Measurements from ENCODE around the gene NT5C3B. TPM values are rescaled to one million over a fixed set of nuclear protein-coding genes. Genes with fewer than 3 reads are reported as not detected.

The NT5C3B gene
- total RNA-seq, 6 donors from 2014 or later, result 35.1 to 61.8 (median 37.5) TPM

DNA sequence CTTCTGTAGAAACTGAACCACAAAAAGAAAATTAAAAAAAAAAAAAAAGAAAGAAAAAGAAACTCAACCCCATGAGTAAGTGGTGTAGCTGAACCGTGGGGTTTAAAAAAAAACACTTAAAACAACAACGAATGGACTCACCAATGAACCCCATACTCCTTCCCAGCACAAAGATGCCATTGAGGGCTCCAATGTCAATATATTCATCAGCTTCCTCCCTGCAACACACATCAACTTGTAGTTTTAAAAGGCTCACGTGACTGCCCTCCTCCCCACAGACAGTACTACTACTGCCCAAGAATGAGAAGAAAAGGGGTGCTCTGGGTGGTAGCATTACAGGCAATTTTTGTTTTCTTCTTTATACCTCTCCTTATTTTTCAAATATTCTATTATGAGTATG, 32.5 kb upstream of the NT5C3B start:
- Histone ChIP-seq H3K4me1 (peaks cover 9 to 14% (median 10%) of the 10 kb centered on the region in 4 donors), H3K9me3 (no peaks in the 10 kb centered on the region), H3K27ac (peak overlapping the region in 1 of 4 donors; percentile 7), H3K27me3 (no peaks in the 10 kb centered on the region), H3K4me3 (no peak overlapping the region), H3K36me3 (peaks cover 6 to 71% (median 48%) of the 10 kb centered on the region in 4 donors)
- TF ChIP-seq EP300 (IDR thresholded peaks at IDR 0.05) (no peak), POLR2AphosphoS5 (IDR thresholded peaks at IDR 0.05) (no peak), POLR2A (IDR thresholded peaks at IDR 0.05) (no peak)
- TF ChIP-seq, protein P1, sequence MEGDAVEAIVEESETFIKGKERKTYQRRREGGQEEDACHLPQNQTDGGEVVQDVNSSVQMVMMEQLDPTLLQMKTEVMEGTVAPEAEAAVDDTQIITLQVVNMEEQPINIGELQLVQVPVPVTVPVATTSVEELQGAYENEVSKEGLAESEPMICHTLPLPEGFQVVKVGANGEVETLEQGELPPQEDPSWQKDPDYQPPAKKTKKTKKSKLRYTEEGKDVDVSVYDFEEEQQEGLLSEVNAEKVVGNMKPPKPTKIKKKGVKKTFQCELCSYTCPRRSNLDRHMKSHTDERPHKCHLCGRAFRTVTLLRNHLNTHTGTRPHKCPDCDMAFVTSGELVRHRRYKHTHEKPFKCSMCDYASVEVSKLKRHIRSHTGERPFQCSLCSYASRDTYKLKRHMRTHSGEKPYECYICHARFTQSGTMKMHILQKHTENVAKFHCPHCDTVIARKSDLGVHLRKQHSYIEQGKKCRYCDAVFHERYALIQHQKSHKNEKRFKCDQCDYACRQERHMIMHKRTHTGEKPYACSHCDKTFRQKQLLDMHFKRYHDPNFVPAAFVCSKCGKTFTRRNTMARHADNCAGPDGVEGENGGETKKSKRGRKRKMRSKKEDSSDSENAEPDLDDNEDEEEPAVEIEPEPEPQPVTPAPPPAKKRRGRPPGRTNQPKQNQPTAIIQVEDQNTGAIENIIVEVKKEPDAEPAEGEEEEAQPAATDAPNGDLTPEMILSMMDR (IDR thresholded peaks at IDR 0.05), result no peak
- ATAC-seq (ENCODE audit: low FRiP score in 2 of 2), result no peak
- 70 to 78% methylated on average over 3 of the region's 3 CpGs for WGBS, 2 donors
- no peak for DNase-seq

DNA sequence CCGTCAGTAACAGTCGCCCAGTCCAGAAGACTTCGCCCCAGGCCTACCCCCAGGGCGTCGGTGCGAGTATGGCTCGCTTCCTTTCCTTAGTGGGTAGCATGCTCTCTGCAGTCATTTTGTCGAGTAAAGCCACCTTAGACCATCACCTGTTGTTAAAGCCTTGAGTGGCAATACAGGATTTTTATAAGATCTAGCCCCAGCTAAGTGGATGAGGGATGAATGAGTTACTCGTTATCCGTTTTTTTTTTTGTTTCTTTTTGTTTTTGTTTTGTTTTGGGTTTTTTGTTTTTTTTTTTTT, 29.5 kb upstream of the NT5C3B start:
- peak overlapping the region; percentile 86 to 96 (median 94) for H3K27ac ChIP-seq
- DNase-seq, result no peak
- peak overlapping the region in 3 of 4 donors; percentile 60 to 99 (median 99) for H3K4me3 ChIP-seq
- H3K36me3 ChIP-seq, result peaks cover 6 to 41% (median 25%) of the 10 kb centered on the region in 4 donors
- no peaks in the 10 kb centered on the region for H3K9me3 ChIP-seq
- no peak for TF ChIP-seq POLR2AphosphoS5 (IDR thresholded peaks at IDR 0.05)
- TF ChIP-seq, protein P1 (IDR thresholded peaks at IDR 0.05), result no peak
- no peak for TF ChIP-seq EP300 (IDR thresholded peaks at IDR 0.05)
- TF ChIP-seq POLR2A (IDR thresholded peaks at IDR 0.05), result no peak
- H3K27me3 ChIP-seq, result no peaks in the 10 kb centered on the region
- WGBS, 2 donors, result 0 to 1% methylated on average over 2 to 7 of the region's 10 CpGs
- peaks cover 14 to 39% (median 24%) of the 10 kb centered on the region in 4 donors for H3K4me1 ChIP-seq
- no peak for ATAC-seq (ENCODE audit: low FRiP score in 2 of 2)

DNA sequence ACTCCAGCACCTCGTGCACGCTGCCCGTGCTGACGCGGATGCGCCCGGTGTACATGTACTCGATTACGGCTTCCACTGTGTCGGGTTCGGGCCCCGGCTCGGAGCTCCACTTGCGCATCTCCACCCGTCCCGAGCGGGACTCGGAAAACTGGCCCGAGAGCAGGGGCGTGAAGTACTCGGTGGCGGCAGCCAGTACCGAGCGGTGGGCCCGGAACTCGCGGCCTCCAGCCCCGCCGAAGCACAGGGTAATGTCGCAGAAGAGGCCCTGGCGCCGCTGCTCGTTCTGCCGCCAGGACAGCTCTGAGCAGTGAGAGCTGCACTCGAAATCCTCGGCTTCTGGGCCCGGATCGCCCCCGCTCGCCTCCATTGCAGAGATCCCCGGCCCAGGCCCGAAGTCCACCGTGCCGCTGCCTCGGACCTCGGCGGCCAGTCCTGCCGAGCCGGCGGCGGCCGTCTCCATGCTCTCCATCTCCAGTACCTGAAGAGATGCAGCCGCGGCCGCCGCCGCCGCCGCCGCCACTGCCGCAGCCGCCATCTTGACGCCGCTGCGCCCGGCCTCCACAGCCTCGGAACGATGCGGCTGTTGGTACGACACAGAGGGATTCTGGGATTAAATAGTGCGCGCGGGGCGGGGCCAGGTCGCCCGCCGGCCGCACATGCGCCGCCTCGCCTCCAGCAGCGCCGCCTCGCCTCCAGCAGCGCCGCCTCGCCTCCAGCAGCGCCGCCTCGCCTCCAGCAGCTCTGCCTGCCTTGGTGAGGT, 29.0 kb upstream of the NT5C3B start, which contains the start of gene KLHL11:
Gene KLHL11, minus strand, starts transcription at position 588 of the 760 bp plus-strand sequence. Its CDS starts 53 bp downstream, at position 535.
- Histone ChIP-seq H3K27ac (peak within 1 kb of the TSS; percentile 86 to 96 (median 94)), H3K27me3 (no peaks in the 10 kb centered on the region), H3K36me3 (peaks cover 6 to 35% (median 20%) of the 10 kb centered on the region in 4 donors), H3K4me1 (peaks cover 14 to 39% (median 24%) of the 10 kb centered on the region in 4 donors), H3K4me3 (peak within 1 kb of the TSS; percentile 60 to 99 (median 83)), H3K9me3 (no peaks in the 10 kb centered on the region)
- TF ChIP-seq, protein P1 (IDR thresholded peaks at IDR 0.05), result peak in 3 of 6 experiments; percentile 11 to 30 (median 30)
- peak; percentile 67 to 95 for TF ChIP-seq POLR2AphosphoS5 (IDR thresholded peaks at IDR 0.05)
- no peak for TF ChIP-seq EP300 (IDR thresholded peaks at IDR 0.05)
- peak in 3 of 4 donors; percentile 78 to 90 (median 80) for TF ChIP-seq POLR2A (IDR thresholded peaks at IDR 0.05)
- peak; percentile 93 to 97 for ATAC-seq (ENCODE audit: low FRiP score in 2 of 2)
- peak; percentile 92 to 97 for DNase-seq
- 0% methylated on average over 37 of the region's 90 CpGs; no CpG with 5 or more reads in 1 of the 2 donors for WGBS, 2 donors

DNA sequence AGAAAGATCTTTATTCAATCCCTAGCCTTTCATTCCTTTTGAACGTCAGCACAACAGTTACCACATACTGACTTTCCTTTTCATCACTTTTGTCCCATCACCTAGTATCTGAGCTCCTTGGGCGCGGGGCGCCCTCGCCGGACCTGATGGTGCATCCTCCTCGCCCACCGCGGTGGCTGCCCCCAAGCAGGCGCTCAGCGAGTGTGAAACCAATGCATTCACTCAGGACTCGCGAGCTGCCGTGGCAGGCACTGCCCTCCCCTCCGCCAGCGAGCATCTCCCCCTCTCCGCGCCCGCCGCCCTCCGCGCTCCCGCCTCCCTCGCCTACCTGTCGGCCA, 28.4 kb upstream of the NT5C3B start:
- whole genome bisulfite sequencing, 2 donors, result 0 to 1% methylated on average over 14 to 21 of the region's 25 CpGs
- peak overlapping the region; percentile 60 to 99 (median 83) for H3K4me3 ChIP-seq
- peaks cover 14 to 39% (median 24%) of the 10 kb centered on the region in 4 donors for H3K4me1 ChIP-seq
- peak in 1 of 2 donors; percentile 93 for DNase-seq
- peaks cover 6 to 30% (median 15%) of the 10 kb centered on the region in 4 donors for H3K36me3 ChIP-seq
- TF ChIP-seq POLR2A (IDR thresholded peaks at IDR 0.05), result no peak
- TF ChIP-seq, protein P1 (IDR thresholded peaks at IDR 0.05), result no peak
- TF ChIP-seq POLR2AphosphoS5 (IDR thresholded peaks at IDR 0.05), result no peak
- TF ChIP-seq EP300 (IDR thresholded peaks at IDR 0.05), result no peak
- H3K9me3 ChIP-seq, result no peaks in the 10 kb centered on the region
- no peak for ATAC-seq (ENCODE audit: low FRiP score in 2 of 2)
- no peaks in the 10 kb centered on the region for H3K27me3 ChIP-seq
- peak overlapping the region; percentile 86 to 96 (median 94) for H3K27ac ChIP-seq

Data from upper lobe of left lung (tissue), 6 donors.